SK-N-MC (cell line): ENCODE data around the gene AVP.

Experiments used
- EZH2 ChIP-seq: fragments of 200-600 bp; sonication (generic); IDR thresholded peaks from one replicate; pipeline ENCODE4 v1.6.1; 2017; ENCODE audit warnings: antibody characterized with exemption
- POLR2AphosphoS5 ChIP-seq: IDR thresholded peaks from 2 replicates; pipeline ENCODE4 v1.6.1; 2012; ENCODE audit warnings: mild to moderate bottlenecking, low read depth, low read length, borderline replicate concordance

- no peak for TF ChIP-seq POLR2AphosphoS5
- no peak for TF ChIP-seq EZH2
Measured at GRCh38 chr20:3121955-3122610, 37.6 kb upstream of the AVP start.
